ENCODE measurements around the gene VMP1. TPM values are rescaled to one million over a fixed set of nuclear protein-coding genes. Genes with fewer than 3 reads are reported as not detected.

The VMP1 gene
- total and polyA plus RNA-seq, 2 of the 13 experiments (the other 11 are each of a cell fraction or from before 2014, with no cell fraction given): 186 to 271 TPM

DNA sequence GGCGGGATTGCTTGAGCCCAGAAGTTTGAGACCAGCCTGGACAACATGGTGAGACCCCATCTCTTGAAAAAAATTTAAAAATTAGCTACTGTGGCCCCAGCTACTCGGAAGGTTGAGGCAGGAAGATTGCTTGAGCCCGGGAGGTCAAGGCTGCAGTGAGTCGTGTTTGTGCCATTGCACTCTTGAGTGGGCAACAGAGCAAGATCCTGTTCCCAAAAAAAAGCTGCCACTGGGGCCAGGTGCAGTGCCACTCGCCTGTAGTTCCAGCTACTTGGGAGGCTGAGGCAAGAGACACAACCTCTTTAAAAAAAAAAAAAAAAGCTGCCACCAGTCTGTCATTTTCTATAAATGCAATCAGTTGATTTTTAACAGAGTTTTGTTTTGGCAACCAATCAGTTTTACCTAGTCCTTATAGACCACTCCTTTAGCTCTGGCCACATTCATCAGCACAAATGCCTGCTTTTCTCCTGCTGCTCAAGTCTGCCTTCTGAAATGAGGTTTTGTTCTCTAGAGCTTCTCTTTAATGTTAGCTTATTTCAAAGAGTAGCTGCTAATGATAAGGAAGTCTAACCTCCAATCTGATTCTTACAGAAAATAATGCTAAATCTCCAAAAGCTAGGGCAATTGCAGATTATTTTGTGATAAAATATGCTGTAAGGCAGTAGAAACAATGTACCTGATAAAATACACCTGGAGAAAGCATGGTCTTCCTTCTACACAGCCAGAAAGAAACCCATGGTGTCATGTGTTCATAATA, 120.4 kb downstream of the VMP1 start (continued):
- TF ChIP-seq, protein P1, sequence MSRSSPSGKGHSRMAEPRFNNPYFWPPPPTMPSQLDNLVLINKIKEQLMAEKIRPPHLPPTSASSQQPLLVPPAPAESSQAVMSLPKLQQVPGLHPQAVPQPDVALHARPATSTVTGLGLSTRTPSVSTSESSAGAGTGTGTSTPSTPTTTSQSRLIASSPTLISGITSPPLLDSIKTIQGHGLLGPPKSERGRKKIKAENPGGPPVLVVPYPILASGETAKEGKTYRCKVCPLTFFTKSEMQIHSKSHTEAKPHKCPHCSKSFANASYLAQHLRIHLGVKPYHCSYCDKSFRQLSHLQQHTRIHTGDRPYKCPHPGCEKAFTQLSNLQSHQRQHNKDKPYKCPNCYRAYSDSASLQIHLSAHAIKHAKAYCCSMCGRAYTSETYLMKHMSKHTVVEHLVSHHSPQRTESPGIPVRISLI (CRISPR knock-in tag; IDR thresholded peaks at IDR 0.05; ENCODE audit: borderline replicate concordance): peak; percentile 55; the same call in 1 of the 2 replicates
- TF ChIP-seq, protein P2, sequence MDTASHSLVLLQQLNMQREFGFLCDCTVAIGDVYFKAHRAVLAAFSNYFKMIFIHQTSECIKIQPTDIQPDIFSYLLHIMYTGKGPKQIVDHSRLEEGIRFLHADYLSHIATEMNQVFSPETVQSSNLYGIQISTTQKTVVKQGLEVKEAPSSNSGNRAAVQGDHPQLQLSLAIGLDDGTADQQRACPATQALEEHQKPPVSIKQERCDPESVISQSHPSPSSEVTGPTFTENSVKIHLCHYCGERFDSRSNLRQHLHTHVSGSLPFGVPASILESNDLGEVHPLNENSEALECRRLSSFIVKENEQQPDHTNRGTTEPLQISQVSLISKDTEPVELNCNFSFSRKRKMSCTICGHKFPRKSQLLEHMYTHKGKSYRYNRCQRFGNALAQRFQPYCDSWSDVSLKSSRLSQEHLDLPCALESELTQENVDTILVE (CRISPR knock-in tag; IDR thresholded peaks at IDR 0.05): 0 out of 2 replicates have a peak, but pooled peaks have one; percentile 22
- TF ChIP-seq, protein P3, sequence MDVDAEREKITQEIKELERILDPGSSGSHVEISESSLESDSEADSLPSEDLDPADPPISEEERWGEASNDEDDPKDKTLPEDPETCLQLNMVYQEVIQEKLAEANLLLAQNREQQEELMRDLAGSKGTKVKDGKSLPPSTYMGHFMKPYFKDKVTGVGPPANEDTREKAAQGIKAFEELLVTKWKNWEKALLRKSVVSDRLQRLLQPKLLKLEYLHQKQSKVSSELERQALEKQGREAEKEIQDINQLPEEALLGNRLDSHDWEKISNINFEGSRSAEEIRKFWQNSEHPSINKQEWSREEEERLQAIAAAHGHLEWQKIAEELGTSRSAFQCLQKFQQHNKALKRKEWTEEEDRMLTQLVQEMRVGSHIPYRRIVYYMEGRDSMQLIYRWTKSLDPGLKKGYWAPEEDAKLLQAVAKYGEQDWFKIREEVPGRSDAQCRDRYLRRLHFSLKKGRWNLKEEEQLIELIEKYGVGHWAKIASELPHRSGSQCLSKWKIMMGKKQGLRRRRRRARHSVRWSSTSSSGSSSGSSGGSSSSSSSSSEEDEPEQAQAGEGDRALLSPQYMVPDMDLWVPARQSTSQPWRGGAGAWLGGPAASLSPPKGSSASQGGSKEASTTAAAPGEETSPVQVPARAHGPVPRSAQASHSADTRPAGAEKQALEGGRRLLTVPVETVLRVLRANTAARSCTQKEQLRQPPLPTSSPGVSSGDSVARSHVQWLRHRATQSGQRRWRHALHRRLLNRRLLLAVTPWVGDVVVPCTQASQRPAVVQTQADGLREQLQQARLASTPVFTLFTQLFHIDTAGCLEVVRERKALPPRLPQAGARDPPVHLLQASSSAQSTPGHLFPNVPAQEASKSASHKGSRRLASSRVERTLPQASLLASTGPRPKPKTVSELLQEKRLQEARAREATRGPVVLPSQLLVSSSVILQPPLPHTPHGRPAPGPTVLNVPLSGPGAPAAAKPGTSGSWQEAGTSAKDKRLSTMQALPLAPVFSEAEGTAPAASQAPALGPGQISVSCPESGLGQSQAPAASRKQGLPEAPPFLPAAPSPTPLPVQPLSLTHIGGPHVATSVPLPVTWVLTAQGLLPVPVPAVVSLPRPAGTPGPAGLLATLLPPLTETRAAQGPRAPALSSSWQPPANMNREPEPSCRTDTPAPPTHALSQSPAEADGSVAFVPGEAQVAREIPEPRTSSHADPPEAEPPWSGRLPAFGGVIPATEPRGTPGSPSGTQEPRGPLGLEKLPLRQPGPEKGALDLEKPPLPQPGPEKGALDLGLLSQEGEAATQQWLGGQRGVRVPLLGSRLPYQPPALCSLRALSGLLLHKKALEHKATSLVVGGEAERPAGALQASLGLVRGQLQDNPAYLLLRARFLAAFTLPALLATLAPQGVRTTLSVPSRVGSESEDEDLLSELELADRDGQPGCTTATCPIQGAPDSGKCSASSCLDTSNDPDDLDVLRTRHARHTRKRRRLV (CRISPR knock-in tag; IDR thresholded peaks at IDR 0.05): 0 out of 2 replicates have a peak, but pooled peaks have one; percentile 28
- TF ChIP-seq, protein P4, sequence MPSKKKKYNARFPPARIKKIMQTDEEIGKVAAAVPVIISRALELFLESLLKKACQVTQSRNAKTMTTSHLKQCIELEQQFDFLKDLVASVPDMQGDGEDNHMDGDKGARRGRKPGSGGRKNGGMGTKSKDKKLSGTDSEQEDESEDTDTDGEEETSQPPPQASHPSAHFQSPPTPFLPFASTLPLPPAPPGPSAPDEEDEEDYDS (CRISPR knock-in tag; IDR thresholded peaks at IDR 0.05): peak; percentile 53; the same call in 1 of the 2 replicates
- TF ChIP-seq ASH2L (IDR thresholded peaks at IDR 0.05; ENCODE audit: insufficient read length, low read depth, low read length): no peak
- no peak for TF ChIP-seq SMARCE1 (IDR thresholded peaks at IDR 0.05; ENCODE audit: borderline replicate concordance)
